B cell (primary cell): ENCODE measurements around the gene SKAP1.

Experiments
- CTCF ChIP-seq: fragments of 200-600 bp; IDR thresholded peaks from one replicate; pipeline ENCODE4 v1.8.0; 2022; ENCODE audit warnings: antibody characterized with exemption, mild to moderate bottlenecking
- EZH2 ChIP-seq: IDR thresholded peaks from 2 replicates; pipeline ENCODE4 v1.6.1; 2012; ENCODE audit warnings: borderline replicate concordance, low read depth, mild to moderate bottlenecking, moderate library complexity, low read length; ENCODE audit not compliant: insufficient read depth, poor library complexity, severe bottlenecking

DNA sequence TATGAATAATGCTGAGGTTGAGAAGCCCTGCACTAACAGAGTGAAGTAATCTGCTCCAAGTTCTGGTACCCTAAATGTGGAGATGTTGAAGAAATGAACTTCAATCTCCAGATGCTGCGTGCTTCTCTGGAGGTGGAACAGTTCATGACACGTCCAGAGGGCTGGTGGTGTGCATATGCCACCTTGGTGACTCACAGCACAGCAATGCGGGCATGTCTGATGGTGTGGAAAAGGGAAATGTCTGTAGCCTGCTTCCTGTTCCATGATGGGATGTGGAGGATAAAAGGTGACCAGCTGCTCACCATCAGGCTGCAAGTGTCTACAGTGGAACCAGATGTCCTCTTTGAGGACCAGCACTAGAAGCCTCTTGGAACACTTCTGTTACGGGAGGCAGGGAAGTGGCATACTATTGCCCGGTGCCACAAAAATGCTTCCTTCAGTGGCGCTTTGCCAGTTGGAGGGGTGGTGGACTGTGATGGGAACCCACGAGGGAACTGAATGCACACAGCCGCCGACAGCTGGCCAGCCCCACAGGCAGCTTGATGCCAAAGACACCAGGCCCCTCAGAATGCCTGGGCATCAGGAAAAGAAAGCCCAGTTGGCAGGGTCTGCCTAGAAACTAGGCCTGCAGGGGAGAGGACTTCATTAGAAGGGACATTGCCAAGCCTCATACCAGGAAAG, 302.5 kb downstream of the SKAP1 start:
- TF ChIP-seq CTCF (no peak), EZH2 (no peak)
